GM03348 (cell line): Measurements from ENCODE around the gene HSPBP1.
"Not testable (repeated sequence)": the region's sequence is repeated elsewhere in the genome, so short reads cannot be mapped to it uniquely, and the experiment has no call there.

ENCODE experiments used
- DNase-seq: peaks from one replicate; pipeline ENCODE4 v3.0.0; 2012; ENCODE audit warnings: low spot score

The HSPBP1 gene

GRCh38 chr19:55239004-55239403 lies 40.9 kb downstream of the HSPBP1 start:
- DNase-seq = no peak

GRCh38 chr19:55238030-55238429 lies 41.9 kb downstream of the HSPBP1 start:
- DNase-seq = no peak

- DNase-seq = no peak
Observed at GRCh38 chr19:55232986-55233385, 46.9 kb downstream of the HSPBP1 start.

- no peak for DNase-seq
Observed at GRCh38 chr19:55232286-55232602, 47.7 kb downstream of the HSPBP1 start.

- DNase-seq = no peak
Observed at GRCh38 chr19:55231391-55232285, 48.3 kb downstream of the HSPBP1 start.

- no peak for DNase-seq
Observed at GRCh38 chr19:55230780-55231179, 49.1 kb downstream of the HSPBP1 start.

GRCh38 chr19:55230329-55230728 lies 49.6 kb downstream of the HSPBP1 start:
- DNase-seq = no peak

GRCh38 chr19:55229789-55230182 lies 50.1 kb downstream of the HSPBP1 start:
- no peak for DNase-seq

GRCh38 chr19:55229145-55229788 lies 50.6 kb downstream of the HSPBP1 start:
- no peak for DNase-seq

GRCh38 chr19:55228403-55229031 lies 51.4 kb downstream of the HSPBP1 start, which contains the start of gene TMEM86B:
Gene TMEM86B (minus strand): TSS chr19:55228763. CDS start chr19:55228741, 22 bp downstream.
- no peak for DNase-seq

GRCh38 chr19:55228015-55228391 lies 51.9 kb downstream of the HSPBP1 start:
- no peak for DNase-seq

GRCh38 chr19:55227241-55228014 lies 52.5 kb downstream of the HSPBP1 start:
- DNase-seq = no peak

GRCh38 chr19:55226788-55227187 lies 53.1 kb downstream of the HSPBP1 start:
- DNase-seq = no peak

GRCh38 chr19:55226273-55226672 lies 53.6 kb downstream of the HSPBP1 start:
- no peak for DNase-seq

- no peak for DNase-seq
Observed at GRCh38 chr19:55225415-55225958, 54.4 kb downstream of the HSPBP1 start.

GRCh38 chr19:55224679-55225414 lies 55.1 kb downstream of the HSPBP1 start:
- not testable (repeated sequence) for DNase-seq

- DNase-seq = no peak
Observed at GRCh38 chr19:55224038-55224665, 55.8 kb downstream of the HSPBP1 start.

GRCh38 chr19:55223291-55224037 lies 56.4 kb downstream of the HSPBP1 start:
- no peak for DNase-seq

GRCh38 chr19:55220525-55220924 lies 59.4 kb downstream of the HSPBP1 start:
- DNase-seq = no peak
